ENCODE measurements around the gene PSKH1.

Gene PSKH1

GRCh38 chr16:67885976-67886375, 7.1 kb upstream of the PSKH1 start:
- no peak for DNase-seq (ENCODE audit: extremely low read depth, low read depth)
- no peak for TF ChIP-seq CTCF (IDR thresholded peaks at IDR 0.05; ENCODE audit: low read depth, low read length, missing control alignments)
- H3K4me3 ChIP-seq (replicated peaks; ENCODE audit: low read depth, low read length) = no peak overlapping the region

GRCh38 chr16:67886387-67886786, 6.7 kb upstream of the PSKH1 start:
- no peak for TF ChIP-seq CTCF (IDR thresholded peaks at IDR 0.05; ENCODE audit: low read depth, low read length, missing control alignments)
- no peak for DNase-seq (ENCODE audit: extremely low read depth, low read depth)
- H3K4me3 ChIP-seq (replicated peaks; ENCODE audit: low read depth, low read length) = no peak overlapping the region

- no peak for DNase-seq (ENCODE audit: extremely low read depth, low read depth)
- TF ChIP-seq CTCF (IDR thresholded peaks at IDR 0.05; ENCODE audit: low read depth, low read length, missing control alignments) = no peak
- H3K4me3 ChIP-seq (replicated peaks; ENCODE audit: low read depth, low read length) = no peak overlapping the region
Measured at GRCh38 chr16:67888331-67888730, 4.7 kb upstream of the PSKH1 start.

GRCh38 chr16:67892375-67892774, 679 bp upstream of the PSKH1 start:
- H3K4me3 ChIP-seq (replicated peaks; ENCODE audit: low read depth, low read length) = peak overlapping the region; percentile 36
- DNase-seq (ENCODE audit: extremely low read depth, low read depth) = no peak
- TF ChIP-seq CTCF (IDR thresholded peaks at IDR 0.05; ENCODE audit: low read depth, low read length, missing control alignments) = no peak

GRCh38 chr16:67893743-67894399, 817 bp downstream of the PSKH1 start:
- DNase-seq (ENCODE audit: extremely low read depth, low read depth) = no peak
- H3K4me3 ChIP-seq (replicated peaks; ENCODE audit: low read depth, low read length) = peak overlapping the region; percentile 98
- TF ChIP-seq CTCF (IDR thresholded peaks at IDR 0.05; ENCODE audit: low read depth, low read length, missing control alignments) = no peak

- DNase-seq (ENCODE audit: extremely low read depth, low read depth) = no peak
- H3K4me3 ChIP-seq (replicated peaks; ENCODE audit: low read depth, low read length) = no peak overlapping the region
- TF ChIP-seq CTCF (IDR thresholded peaks at IDR 0.05; ENCODE audit: low read depth, low read length, missing control alignments) = no peak
Measured at GRCh38 chr16:67897231-67897630, 4.2 kb downstream of the PSKH1 start.

- no peak for DNase-seq (ENCODE audit: extremely low read depth, low read depth)
- TF ChIP-seq CTCF (IDR thresholded peaks at IDR 0.05; ENCODE audit: low read depth, low read length, missing control alignments) = no peak
- no peak overlapping the region for H3K4me3 ChIP-seq (replicated peaks; ENCODE audit: low read depth, low read length)
Measured at GRCh38 chr16:67901734-67902133, 8.7 kb downstream of the PSKH1 start.
